Measurements from ENCODE around the gene XXYLT1. TPM values are rescaled to one million over a fixed set of nuclear protein-coding genes. Genes with fewer than 3 reads are reported as not detected.

The XXYLT1 gene
- total and polyA plus RNA-seq, 10 of the 15 experiments (the other 5 are each of a cell fraction or from before 2014, with no cell fraction given): 1.2 to 14.2 (median 9.3) TPM

DNA sequence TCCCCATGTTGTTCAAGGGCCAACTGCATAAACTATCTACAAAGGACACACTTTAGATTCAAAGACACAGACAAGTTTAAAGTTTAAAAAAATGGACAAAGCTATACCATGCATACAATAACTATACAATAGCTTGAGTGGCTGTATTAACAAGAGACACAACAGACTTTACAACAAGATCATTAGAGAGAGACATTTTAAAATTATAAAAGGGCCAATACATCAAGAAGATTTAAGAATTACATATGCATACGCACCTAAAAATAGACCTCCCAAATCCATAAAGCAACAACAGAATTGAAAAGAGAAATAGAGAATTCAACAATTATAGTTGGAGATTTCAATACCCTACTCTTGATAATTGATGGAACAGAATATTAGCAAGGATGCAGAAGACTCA is 79.4 kb downstream of the XXYLT1 start:
- WGBS (ENCODE audit: insufficient coverage, insufficient replicate concordance, low lambda C conversion rate, missing lambda C conversion rate): 100% methylated on average over 1 of the region's 1 CpG
- ChIA-PET SMC1A (ENCODE audit: uncharacterized antibody, unreplicated experiment) (no interaction called here), RAD21 (ENCODE audit: unreplicated experiment) (no interaction called here), POLR2A (no interaction called here), CTCF (no interaction called here)
- H3K4me3 ChIP-seq: no peak overlapping the region
- no peaks in the 10 kb centered on the region for H4K20me1 ChIP-seq (ENCODE audit: control insufficient read depth, insufficient read depth)
- no TSS peak for BruUV-seq (replicated peaks)
- no peaks in the 10 kb centered on the region for H3K36me3 ChIP-seq (ENCODE audit: control insufficient read depth in 2 of 2, insufficient read depth in 2 of 2, low read length in 1 of 2)
- in situ Hi-C loops (cut with MboI): no loop called here
- H3K4me2 ChIP-seq (ENCODE audit: control insufficient read depth, insufficient read depth): no peak overlapping the region
- no peak overlapping the region for H2AFZ ChIP-seq (ENCODE audit: control insufficient read depth, low read depth, low read length)
- intact Hi-C loops (cut with micrococcal nuclease; ENCODE audit: unreplicated experiment): no loop called here
- H3K9ac ChIP-seq (ENCODE audit: control insufficient read depth, insufficient read depth, low read length): no peak overlapping the region
- DNase-seq (ENCODE audit: low read depth, low spot score) (no peak), ATAC-seq (no peak), FAIRE-seq (peak; percentile 13)
- peaks cover 5% of the 10 kb centered on the region; the same call in 2 of the 3 replicates for H3K9me3 ChIP-seq (replicated peaks; ENCODE audit: control insufficient read depth, insufficient read depth, low read length)
- no peaks in the 10 kb centered on the region for H3K79me2 ChIP-seq (ENCODE audit: control insufficient read depth, insufficient read depth, low read length)
- no peak overlapping the region for H3K27ac ChIP-seq (ENCODE audit: control insufficient read depth, insufficient read depth)
- no peaks in the 10 kb centered on the region for H3K27me3 ChIP-seq (replicated peaks in 1 of 2; ENCODE audit: control insufficient read depth in 2 of 2, insufficient read depth in 2 of 2, low read length in 1 of 2)
- TF ChIP-seq YBX1 (IDR thresholded peaks at IDR 0.05) (no peak), HCFC1 (IDR thresholded peaks at IDR 0.05; ENCODE audit: low read length) (no peak)
- peaks cover under 1% of the 10 kb centered on the region; the same call in 1 of the 2 replicates for H3K4me1 ChIP-seq (ENCODE audit: control insufficient read depth, insufficient read depth, low read length)

- in situ Hi-C loops (cut with MboI) (no loop called here), intact Hi-C loops (cut with micrococcal nuclease; ENCODE audit: unreplicated experiment) (no loop called here)
- RAD21 ChIA-PET (ENCODE audit: unreplicated experiment): interaction anchor here (2.1 kb wide), 1 partner anchor 69 kb away, joined by 4 read pairs; no protein-coding TSS in a partner anchor
- H3K9ac ChIP-seq (ENCODE audit: control insufficient read depth, insufficient read depth, low read length): no peak overlapping the region
- H3K27me3 ChIP-seq (replicated peaks in 1 of 2; ENCODE audit: control insufficient read depth in 2 of 2, insufficient read depth in 2 of 2, low read length in 1 of 2): no peaks in the 10 kb centered on the region
- 95% methylated on average over 1 of the region's 1 CpG for WGBS (ENCODE audit: insufficient coverage, insufficient replicate concordance, low lambda C conversion rate, missing lambda C conversion rate)
- H2AFZ ChIP-seq (ENCODE audit: control insufficient read depth, low read depth, low read length): no peak overlapping the region
- H4K20me1 ChIP-seq (ENCODE audit: control insufficient read depth, insufficient read depth): no peaks in the 10 kb centered on the region
- POLR2A ChIA-PET: no interaction called here
- TF ChIP-seq MEF2A (IDR thresholded peaks at IDR 0.05; ENCODE audit: insufficient read depth, low read depth, low read length): no peak
- TF ChIP-seq, protein P1, sequence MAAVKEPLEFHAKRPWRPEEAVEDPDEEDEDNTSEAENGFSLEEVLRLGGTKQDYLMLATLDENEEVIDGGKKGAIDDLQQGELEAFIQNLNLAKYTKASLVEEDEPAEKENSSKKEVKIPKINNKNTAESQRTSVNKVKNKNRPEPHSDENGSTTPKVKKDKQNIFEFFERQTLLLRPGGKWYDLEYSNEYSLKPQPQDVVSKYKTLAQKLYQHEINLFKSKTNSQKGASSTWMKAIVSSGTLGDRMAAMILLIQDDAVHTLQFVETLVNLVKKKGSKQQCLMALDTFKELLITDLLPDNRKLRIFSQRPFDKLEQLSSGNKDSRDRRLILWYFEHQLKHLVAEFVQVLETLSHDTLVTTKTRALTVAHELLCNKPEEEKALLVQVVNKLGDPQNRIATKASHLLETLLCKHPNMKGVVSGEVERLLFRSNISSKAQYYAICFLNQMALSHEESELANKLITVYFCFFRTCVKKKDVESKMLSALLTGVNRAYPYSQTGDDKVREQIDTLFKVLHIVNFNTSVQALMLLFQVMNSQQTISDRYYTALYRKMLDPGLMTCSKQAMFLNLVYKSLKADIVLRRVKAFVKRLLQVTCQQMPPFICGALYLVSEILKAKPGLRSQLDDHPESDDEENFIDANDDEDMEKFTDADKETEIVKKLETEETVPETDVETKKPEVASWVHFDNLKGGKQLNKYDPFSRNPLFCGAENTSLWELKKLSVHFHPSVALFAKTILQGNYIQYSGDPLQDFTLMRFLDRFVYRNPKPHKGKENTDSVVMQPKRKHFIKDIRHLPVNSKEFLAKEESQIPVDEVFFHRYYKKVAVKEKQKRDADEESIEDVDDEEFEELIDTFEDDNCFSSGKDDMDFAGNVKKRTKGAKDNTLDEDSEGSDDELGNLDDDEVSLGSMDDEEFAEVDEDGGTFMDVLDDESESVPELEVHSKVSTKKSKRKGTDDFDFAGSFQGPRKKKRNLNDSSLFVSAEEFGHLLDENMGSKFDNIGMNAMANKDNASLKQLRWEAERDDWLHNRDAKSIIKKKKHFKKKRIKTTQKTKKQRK (IDR thresholded peaks at IDR 0.05; ENCODE audit: low read depth, low read length): no peak
- no peak for TF ChIP-seq POU2F2 (IDR thresholded peaks at IDR 0.05; ENCODE audit: borderline replicate concordance, low read depth, low read length)
- no peak for TF ChIP-seq CREM (IDR thresholded peaks at IDR 0.05; ENCODE audit: low read depth)
- no peak for TF ChIP-seq MTA2 (IDR thresholded peaks at IDR 0.05; ENCODE audit: low read depth)
- no peak for TF ChIP-seq SUZ12 (IDR thresholded peaks at IDR 0.05; ENCODE audit: unreplicated experiment)
- no peak for TF ChIP-seq ZBED1 (IDR thresholded peaks at IDR 0.05; ENCODE audit: borderline replicate concordance)
- no peak for TF ChIP-seq BHLHE40 (IDR thresholded peaks at IDR 0.05; ENCODE audit: borderline replicate concordance in 1 of 2, low read depth in 2 of 2, low read length in 1 of 2)
- no peak for TF ChIP-seq ZZZ3 (IDR thresholded peaks at IDR 0.05; ENCODE audit: control insufficient read depth, insufficient read length, low read depth)
- TF ChIP-seq CEBPB (IDR thresholded peaks at IDR 0.05; ENCODE audit: borderline replicate concordance in 1 of 2, low read depth in 2 of 2, low read length in 2 of 2): no peak
- H3K4me1 ChIP-seq (ENCODE audit: control insufficient read depth, insufficient read depth, low read length): peaks cover 6% of the 10 kb centered on the region
- H3K4me3 ChIP-seq: no peak overlapping the region
- no TSS peak for BruUV-seq (replicated peaks)
- no peak overlapping the region for H3K27ac ChIP-seq (ENCODE audit: control insufficient read depth, insufficient read depth)
- H3K4me2 ChIP-seq (ENCODE audit: control insufficient read depth, insufficient read depth): no peak overlapping the region
- no peaks in the 10 kb centered on the region for H3K36me3 ChIP-seq (ENCODE audit: control insufficient read depth in 2 of 2, insufficient read depth in 2 of 2, low read length in 1 of 2)
- ATAC-seq: no peak
- FAIRE-seq: no peak
- SMC1A ChIA-PET (ENCODE audit: uncharacterized antibody, unreplicated experiment): interaction anchor here (4.6 kb wide), 1 partner anchor 14 kb away, joined by 24 read pairs; no protein-coding TSS in a partner anchor
- no peak for DNase-seq (ENCODE audit: low read depth, low spot score)
- H3K9me3 ChIP-seq (replicated peaks; ENCODE audit: control insufficient read depth, insufficient read depth, low read length): peaks cover 5% of the 10 kb centered on the region; the same call in 2 of the 3 replicates
- H3K79me2 ChIP-seq (ENCODE audit: control insufficient read depth, insufficient read depth, low read length): no peaks in the 10 kb centered on the region
- CTCF ChIA-PET: no interaction called here
These were observed 81.1 kb downstream of the XXYLT1 start for GRCh38 chr3:195189821-195190220.
